Ammon's horn (tissue), 1 donor: ENCODE data around the gene GIMAP5.

ENCODE experiments used
- DNase-seq: peaks from one replicate; pipeline ENCODE4 v3.0.0-alpha.2; 2016; ENCODE audit warnings: low spot score

GIMAP5 gene

GRCh38 chr7:150737265-150738055, at the start of gene GIMAP5:
Gene GIMAP5 (plus strand): TSS chr7:150737418. CDS start chr7:150740885, 3,467 bp downstream.
- DNase-seq: no peak

GRCh38 chr7:150688630-150689029, 48.6 kb upstream of the GIMAP5 start:
- DNase-seq: no peak

DNA sequence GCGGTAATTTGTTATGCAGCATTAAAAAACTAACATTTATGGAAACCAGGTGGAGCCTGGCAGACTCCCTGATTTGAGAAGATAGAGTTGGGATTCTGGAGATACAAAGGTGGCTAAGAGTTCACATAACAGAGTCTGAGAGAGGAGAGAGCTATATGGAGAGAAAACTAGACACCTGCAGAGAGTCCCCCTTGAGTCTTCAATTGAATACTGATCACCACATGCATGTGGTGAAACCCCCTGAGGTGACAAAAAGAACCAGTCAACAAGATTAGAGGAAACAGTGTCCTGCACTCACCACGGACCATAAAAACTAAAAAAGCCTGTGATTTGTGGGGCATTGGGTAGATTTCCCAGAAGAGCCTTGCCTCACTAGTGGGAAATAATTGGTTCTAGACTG, 41.6 kb upstream of the GIMAP5 start:
- no peak for DNase-seq

DNA sequence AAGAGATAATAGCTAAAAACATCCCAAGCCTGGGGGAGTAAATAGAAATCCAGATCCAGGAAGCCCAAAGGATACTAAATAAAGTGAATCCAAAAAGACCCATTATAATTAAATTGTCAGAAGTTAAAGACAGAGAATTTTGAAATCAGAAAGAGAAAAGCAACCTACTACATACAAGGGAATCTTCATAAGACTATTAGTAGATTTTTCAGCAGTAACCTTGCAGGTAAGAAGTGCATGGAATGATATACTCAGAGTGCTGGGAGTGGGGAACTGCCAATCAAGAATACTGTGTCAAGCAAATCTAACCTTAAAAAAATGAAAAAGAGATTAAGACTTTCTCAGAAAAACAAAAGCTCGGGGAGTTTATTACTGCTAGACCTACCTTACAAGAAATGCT, 34.0 kb upstream of the GIMAP5 start:
- DNase-seq: no peak

DNA sequence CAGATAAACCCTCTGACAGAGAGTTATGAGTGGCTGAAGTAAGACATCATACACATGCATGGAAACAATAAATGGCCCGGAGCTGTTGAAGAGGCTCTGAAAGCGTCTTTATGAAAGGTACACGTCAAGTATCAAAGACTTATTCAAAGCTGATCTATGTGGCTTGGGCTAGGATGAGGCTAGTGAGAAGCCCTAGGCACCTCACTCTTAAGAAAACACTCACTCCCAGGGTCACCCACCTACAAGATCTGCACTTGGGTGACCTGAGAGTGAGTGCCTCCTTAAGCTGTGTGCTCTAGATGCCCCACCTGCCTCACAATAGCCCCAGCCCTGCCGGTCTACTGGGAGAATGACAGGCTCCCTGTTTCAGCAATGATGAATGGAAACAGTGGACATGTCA, 21.9 kb upstream of the GIMAP5 start:
- DNase-seq: no peak

DNA sequence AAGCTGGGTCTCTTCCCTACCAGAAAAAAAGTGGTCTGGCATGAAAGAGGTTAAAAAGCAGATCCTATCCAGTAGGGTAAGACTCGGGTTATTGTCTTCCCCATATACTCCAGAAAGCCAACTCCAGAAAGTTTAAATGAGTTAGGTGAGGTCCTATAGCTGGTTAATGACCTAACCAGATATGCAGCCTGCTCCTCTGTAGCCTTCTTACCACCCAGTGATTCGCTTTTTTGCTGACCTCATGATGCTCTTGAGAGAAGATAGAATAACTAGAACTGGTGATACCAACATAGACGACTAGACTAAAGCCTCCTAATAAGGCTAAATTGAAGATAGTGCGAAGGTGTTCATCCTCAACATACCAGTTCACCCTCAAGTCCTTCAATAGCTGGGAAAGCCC, 21.5 kb upstream of the GIMAP5 start:
- no peak for DNase-seq

- DNase-seq: peak; percentile 55
Measured at GRCh38 chr7:150716368-150716767, 20.9 kb upstream of the GIMAP5 start, which contains the start of gene GIMAP1. Gene GIMAP1 (plus strand): TSS chr7:150716613. CDS start chr7:150719048, 2,435 bp downstream.

DNA sequence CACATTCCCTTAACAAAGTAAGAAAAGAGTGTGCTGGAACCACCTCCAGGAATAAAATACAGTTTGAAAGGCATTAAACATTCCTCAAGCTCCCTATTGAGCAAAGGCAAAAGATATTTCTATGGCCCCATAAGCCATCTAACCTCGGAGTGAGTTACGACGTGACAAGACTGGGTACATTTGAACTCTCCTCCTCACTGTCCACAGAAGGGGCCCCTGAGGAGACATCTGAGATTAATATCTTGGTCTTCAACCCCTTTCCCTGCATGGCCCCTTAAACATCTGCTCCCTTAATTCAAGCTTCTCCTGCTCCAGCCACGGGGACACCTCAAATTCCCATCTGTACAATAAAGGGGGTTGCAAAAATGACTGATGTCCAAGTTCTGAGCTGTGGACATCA, 20.3 kb upstream of the GIMAP5 start:
- no peak for DNase-seq

GRCh38 chr7:150717814-150718420, 19.3 kb upstream of the GIMAP5 start:
- DNase-seq: no peak

DNA sequence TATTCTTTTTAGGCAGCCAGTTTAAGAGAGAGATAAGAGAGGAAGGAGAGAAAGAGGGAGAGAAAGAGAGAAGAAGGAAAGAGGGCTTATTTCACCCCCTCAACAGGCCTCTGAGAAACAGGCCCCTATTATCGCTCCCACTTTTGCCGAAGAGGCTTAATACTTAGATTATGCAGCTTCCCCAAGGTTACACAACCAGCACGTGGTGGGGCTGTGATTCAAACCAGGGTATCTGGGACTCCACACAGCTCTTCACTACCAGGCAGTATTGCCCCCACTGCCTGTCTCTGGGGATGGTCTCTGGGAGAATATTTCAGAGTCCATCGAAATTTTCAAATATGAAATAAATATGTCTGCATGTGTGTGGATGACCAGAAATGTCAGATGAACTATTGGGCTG, 17.8 kb upstream of the GIMAP5 start:
- DNase-seq: no peak

- no peak for DNase-seq
Measured at GRCh38 chr7:150719960-150720891, 17.0 kb upstream of the GIMAP5 start.

GRCh38 chr7:150721970-150722373, 15.2 kb upstream of the GIMAP5 start:
- DNase-seq: no peak

DNA sequence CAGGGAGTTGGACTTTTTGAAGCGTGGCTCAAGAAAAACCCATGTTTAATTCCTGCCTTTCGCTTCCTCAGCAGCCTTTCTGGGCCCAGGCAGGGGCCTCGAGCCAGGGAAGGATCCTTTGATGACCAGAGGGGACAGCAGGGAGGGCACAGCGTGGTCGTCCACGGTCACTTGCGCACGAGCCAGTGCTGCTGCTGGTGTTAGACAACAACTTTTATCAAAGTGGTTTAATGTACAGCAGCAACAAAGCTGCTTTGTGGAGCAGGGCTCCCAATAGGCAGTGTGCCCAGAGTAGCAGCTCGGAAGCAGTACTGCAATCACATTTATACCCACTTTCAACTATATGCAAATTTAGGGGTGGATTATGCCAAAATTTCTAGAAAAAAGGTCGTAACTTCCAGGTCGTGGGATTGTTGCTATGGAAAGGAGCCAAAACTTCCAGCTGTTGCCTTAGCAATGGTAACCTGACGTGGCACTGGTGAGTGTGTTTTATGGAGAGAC, 14.7 kb upstream of the GIMAP5 start:
- DNase-seq: no peak

DNA sequence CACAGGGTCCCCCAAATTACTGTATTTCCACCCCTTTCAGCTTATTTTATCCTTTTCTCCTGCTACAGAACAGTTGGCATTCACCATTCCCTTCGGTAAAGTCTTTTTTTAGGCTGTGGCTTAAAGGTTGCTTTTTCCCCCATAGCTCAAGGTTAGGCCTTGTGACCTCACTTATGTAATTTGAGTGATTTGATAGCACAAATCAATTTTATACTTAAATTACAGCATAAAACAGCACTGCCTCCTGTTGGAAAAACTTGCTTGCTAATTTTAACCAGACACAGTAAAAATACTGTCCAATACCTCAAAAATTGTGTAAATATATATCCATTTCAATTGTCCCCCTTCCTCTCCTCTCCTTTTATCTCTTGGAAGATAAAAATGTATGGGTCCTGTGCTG, 13.8 kb upstream of the GIMAP5 start:
- no peak for DNase-seq

GRCh38 chr7:150727381-150727780, 9.8 kb upstream of the GIMAP5 start:
- no peak for DNase-seq

DNA sequence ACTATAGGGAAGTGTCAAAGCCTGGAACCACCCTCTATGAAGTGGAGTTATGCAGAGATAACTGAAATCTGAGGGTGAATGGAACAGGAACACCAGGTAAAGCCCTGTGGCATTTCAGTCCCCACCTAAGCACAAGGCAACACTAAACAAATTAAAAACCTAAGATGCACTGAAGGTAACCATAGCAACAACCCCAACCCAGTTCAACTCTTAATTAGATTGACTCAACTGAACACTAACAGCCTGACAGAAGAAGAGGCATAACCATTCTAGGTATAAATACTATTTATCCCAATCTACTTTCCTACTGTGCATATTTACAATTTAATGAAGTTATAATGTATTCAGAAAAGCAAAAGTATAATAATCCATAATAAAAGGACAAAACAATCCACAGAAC, 9.2 kb upstream of the GIMAP5 start:
- no peak for DNase-seq

- no peak for DNase-seq
Measured at GRCh38 chr7:150728609-150729008, 8.6 kb upstream of the GIMAP5 start.

- no peak for DNase-seq
Measured at GRCh38 chr7:150731916-150732315, 5.3 kb upstream of the GIMAP5 start.

GRCh38 chr7:150732786-150733481, 4.3 kb upstream of the GIMAP5 start:
- no peak for DNase-seq

GRCh38 chr7:150733482-150734095, 3.6 kb upstream of the GIMAP5 start:
- DNase-seq: no peak

GRCh38 chr7:150734254-150734653, 3.0 kb upstream of the GIMAP5 start:
- no peak for DNase-seq
